ENCODE results near the gene DUSP15.
"Not testable (repeated sequence)": the region's sequence is repeated elsewhere in the genome, so short reads cannot be mapped to it uniquely, and the experiment has no call there.

DNA sequence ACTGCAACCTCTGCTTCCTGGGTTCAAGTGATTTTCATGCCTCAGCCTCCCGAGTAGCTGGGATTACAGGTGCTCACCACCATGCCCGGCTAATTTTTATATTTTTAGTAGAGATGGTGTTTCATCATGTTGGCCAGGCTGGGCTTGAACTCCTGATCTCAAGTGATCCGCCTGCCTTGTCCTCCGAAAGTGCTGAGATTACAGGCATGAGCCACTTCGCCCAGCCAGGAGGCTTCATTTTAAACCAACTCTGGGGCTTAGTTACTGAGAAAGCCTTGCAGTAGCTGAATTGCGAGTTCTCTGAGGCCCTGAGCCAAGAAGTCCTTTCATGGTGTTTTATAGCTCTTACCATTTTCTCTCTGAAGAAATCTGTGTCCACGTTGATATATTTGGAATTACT lies 56.2 kb downstream of the DUSP15 start:
- TF ChIP-seq POLR2A (IDR thresholded peaks at IDR 0.05; ENCODE audit: low read length); EHF (CRISPR knock-in tag; IDR thresholded peaks at IDR 0.05); ESRRA (IDR thresholded peaks at IDR 0.05; ENCODE audit: borderline replicate concordance, low read length); KDM1A (IDR thresholded peaks at IDR 0.05; ENCODE audit: low read depth); EP300 (IDR thresholded peaks at IDR 0.05): not testable (repeated sequence)
- TF ChIP-seq, protein P1, sequence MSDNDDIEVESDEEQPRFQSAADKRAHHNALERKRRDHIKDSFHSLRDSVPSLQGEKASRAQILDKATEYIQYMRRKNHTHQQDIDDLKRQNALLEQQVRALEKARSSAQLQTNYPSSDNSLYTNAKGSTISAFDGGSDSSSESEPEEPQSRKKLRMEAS (IDR thresholded peaks at IDR 0.05), result not testable (repeated sequence)
